ENCODE data around the gene COL6A1.
"Not testable (repeated sequence)": the region's sequence is repeated elsewhere in the genome, so short reads cannot be mapped to it uniquely, and the experiment has no call there.

Gene COL6A1

DNA sequence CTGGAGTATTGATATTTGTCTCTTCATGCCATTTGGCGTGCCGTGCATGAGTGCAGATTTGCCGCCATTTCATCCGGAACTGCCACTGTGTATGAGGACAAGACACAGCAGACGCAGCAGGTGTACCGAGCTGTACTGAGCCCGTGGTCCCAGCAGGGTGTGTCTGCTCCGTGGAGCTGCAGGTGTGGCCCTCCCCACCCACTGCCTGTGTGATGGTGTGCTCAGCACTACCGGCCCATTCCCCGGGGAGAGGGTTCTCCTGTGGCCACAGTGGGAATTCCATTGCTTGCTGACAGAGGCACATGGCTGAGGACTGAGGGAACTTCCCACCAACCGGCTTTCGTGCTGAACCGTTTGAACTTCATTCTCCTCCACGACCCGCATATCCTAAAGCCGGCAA is 34.3 kb upstream of the COL6A1 start:
- DNase-seq (ENCODE audit: low read depth): no peak

DNA sequence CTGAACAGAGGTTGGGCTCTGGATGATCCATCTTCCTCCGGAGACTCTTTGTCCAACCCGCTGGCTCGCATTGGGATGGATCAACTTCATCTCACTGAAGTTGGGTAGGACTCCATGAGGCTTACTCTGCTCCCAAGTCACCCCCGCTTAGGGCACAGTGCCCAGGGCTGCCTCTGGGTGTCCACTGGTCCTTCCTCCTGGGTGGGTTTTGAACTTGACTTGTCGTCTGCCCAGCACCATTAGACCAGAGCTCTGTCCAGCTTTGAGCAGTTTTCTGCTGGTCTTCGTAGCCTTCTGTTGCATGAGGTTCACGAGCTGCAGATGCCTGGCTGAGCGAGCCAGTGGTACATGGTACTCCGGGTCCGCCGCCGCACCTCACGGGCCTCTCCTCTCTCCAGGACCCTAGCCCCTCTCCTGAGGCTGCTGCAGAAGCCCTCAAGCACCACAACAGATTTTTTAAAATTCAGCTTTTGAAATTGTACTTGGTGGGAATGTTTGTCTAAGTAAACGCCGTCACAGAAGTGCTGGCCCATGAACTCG is 33.8 kb upstream of the COL6A1 start:
- DNase-seq (ENCODE audit: low read depth): no peak

- no peak for DNase-seq (ENCODE audit: low read depth)
Measured at GRCh38 chr21:45948576-45949141, 32.9 kb upstream of the COL6A1 start.

DNA sequence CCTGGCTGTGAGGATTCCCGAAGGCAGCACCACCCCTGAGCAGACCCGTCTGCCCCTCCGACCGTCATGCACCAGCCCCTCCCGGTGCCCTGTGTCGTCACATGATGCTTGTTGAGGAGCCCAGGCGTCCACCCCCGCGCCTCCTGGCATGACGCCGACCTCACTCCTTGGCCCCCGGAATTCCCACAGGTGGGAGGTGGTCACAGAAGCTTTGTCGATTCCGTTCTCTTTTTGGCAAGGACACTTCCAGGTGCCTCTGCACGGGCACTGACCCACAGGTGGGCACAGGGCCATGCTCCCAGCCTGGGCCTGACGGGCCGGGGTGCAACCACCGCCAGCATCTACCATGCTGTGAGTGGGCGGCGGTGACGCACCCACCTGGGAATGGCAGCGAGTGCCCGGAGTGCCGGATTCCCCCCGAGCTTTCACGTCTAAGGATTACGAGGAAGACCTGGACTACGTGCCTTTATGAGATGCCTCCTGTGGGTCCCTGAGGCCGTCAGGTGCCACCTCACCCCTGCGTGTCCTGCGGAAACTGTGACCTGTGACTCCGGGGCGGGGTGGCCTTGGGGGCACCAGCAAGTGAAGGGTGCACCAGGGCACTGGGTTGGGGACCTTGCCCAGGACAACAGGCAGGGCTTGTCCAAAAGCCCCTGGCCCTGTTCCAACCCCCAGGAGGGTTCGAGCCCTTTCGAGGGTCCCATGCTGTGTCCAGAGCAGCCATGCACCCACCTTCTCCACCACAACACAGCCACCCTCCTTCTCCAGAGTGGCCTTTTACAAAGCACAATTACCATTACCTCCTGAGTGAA is 31.4 kb upstream of the COL6A1 start:
- no peak for DNase-seq (ENCODE audit: low read depth)

GRCh38 chr21:45950740-45951515 is 30.6 kb upstream of the COL6A1 start:
- DNase-seq (ENCODE audit: low read depth): no peak

DNA sequence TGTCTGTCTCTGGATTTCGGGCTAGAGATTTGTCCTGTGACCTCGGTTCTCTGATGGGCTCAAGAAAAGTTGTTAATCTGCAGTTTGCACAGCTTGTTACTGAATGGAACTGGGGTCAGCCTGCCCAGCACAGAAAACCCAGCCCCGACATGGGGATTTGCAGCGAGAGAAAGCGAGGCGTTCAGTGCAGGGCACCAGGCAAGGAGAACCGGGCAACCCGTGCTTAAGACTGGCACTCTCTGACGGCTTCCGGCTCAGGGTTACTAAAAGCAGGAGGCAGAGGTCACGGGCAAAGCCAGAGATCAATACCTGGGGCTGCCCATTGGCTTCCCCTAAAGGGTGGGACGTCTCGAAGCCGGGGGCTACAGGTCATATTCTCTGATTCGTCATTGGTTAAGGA is 29.9 kb upstream of the COL6A1 start:
- no peak for DNase-seq (ENCODE audit: low read depth)

GRCh38 chr21:45952527-45952926 is 29.0 kb upstream of the COL6A1 start:
- DNase-seq (ENCODE audit: low read depth): not testable (repeated sequence)

GRCh38 chr21:45952974-45953373 is 28.6 kb upstream of the COL6A1 start:
- no peak for DNase-seq (ENCODE audit: low read depth)

GRCh38 chr21:45954261-45954660 is 27.3 kb upstream of the COL6A1 start:
- no peak for DNase-seq (ENCODE audit: low read depth)

DNA sequence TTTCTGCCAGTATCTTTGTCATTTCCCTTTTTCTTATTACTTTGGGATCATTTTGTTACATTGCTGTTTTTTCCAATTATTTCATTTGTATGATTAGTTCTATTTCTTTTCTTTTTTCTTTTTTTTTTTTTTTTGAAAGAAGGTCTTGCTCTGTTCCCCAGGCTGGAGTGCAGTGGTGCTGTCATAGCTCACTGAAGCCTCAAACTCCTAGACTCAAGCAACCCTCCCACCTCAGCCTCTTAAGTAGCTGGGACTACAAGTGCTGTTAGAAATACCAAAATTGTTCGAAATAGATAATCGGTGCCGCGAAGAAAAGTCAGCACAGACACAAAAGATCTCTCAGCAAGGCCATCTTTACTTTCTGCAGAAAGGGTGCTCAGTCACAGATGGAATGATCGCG is 26.6 kb upstream of the COL6A1 start:
- no peak for DNase-seq (ENCODE audit: low read depth)

DNA sequence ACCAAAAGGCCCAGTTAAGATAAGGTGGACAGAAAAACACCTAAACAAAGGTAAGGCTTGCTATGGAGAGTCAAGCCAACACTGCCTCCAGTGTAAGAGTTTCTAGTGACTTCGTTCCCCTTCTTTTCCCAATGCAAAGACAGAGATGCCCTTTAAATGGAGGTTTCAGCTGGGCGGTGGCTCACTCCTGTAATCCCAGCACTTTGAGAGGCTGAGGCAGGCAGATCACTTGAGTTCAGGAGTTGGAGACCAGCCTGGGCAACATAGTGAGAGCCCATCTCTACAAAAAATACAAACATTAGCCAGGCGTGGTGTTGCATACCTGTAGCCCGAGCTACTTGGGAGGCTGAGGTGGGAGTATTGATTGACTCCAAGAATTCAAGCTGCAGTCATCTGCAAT is 24.0 kb upstream of the COL6A1 start:
- DNase-seq (ENCODE audit: low read depth): no peak

DNA sequence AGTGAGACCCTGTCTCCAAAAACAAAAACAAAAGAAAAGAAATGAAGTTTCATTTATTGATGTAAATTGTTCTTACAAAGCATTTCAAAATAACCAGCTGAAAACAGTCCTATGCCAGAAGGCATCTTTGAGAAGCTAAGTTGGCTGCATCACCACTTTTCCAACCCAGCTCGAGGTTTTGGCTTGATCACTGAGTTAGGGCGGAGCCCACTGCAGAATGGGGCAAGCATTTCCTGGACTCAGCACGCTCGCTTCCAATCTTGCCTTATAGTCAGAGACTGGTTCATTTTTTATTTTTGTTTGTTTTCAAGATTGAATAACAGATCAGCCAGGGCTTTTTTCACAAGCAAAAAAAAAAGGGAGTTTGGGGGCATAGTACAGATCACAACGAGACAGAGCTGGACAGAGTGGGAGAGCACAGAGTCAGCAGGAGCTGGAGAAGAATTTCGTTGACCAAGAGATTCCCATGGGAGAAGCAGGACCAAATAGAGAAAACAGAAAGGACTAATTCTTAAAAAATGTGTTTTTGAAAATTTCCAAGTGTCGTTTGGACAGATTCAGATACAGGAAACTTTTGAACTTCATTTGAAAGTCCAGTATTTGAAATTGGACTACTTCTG is 23.5 kb upstream of the COL6A1 start:
- no peak for DNase-seq (ENCODE audit: low read depth)

DNA sequence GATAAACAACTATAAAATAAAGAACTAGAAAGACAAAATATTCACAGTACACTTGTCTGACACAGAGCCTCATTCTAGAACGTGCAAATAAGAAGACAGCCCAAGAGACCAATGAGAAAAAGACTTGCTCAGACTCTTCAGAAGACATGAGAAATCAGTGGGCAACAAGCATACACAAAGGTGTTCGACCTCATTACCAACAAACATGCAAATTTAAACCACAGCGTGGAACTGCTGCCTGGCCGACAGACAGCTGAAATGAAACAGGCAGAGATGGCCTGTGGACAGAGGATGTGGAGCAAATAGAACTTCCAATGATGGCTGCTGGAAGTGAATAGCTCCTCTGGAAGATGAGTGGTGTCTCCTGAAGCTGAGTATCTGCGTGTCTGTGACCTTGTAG is 22.4 kb upstream of the COL6A1 start:
- DNase-seq (ENCODE audit: low read depth): no peak

GRCh38 chr21:45959779-45960390 is 21.7 kb upstream of the COL6A1 start:
- no peak for DNase-seq (ENCODE audit: low read depth)

DNA sequence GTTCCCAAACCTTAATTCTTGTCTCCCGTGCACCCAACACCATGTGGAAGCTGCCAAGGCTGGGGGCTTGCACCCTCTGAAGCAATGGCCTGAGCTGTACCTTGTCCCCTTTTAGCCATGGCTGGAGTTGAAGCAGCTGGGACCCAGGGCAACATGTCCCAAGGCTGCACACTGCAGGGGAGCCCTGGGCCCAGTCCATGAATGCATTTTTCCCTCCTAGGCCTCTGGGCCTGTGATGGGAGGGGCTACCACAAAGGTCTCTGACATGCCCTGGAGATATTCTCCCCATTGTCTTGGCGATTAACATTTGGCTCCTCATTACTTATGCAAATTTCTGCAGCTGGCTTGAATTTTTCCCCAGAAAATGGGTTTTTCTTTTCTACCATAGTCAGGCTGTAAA is 20.2 kb upstream of the COL6A1 start:
- DNase-seq (ENCODE audit: low read depth): not testable (repeated sequence)

DNA sequence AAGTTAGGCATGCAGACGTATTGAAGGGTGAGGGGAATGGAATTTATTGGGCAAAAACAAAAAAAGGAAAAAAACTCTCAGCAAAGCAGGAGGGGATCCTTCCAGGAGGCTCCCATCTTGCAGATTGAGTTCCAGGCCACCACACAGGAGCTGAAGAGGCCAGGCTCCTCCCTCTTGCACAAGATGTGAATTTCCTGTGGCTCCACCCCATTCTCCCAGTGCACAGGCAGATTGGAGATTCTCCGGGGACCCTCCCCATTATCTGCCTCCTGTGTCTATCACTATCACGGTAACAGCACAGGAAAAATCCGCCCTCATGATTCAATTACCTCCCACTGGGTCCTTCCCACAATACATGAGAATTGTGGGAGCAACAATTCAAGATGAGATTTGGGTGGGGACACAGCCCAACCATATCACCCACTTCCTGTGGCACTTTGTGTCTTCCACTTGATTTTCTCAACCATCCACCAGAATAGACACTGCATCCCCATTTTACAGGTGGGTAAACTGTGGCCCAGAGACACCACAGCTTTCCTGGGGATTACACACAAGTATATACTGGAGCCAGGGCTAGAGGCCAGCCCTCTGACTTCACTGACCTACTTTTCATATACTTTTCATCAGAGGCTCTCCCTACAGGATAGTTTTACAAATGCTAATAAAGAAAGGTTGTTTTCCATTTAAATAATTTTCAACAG is 18.9 kb upstream of the COL6A1 start:
- no peak for DNase-seq (ENCODE audit: low read depth)

GRCh38 chr21:45963232-45963570 is 18.4 kb upstream of the COL6A1 start:
- no peak for DNase-seq (ENCODE audit: low read depth)

DNA sequence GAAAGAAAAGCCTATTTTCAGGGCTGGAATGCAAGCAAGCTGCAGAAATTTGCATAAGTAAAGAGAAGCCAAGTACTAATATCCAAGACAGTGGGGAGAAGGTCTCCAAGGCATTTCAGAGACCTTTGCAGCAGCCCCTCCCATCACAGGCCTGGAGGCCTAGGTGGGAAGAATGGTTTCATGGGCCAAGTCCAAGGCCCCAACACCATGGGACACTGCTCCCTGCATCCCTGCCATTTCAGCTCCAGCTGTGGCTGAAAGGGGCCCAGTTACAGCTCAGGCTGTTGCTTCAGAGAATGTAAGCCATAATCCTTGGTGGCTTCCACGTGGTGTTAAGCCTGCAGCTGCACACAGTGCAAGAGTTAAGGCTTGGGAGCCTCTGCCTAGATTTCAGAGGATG is 16.9 kb upstream of the COL6A1 start:
- no peak for DNase-seq (ENCODE audit: low read depth)

- DNase-seq (ENCODE audit: low read depth): no peak
Measured at GRCh38 chr21:45965084-45965809, 16.3 kb upstream of the COL6A1 start.

GRCh38 chr21:45966791-45967394 is 14.7 kb upstream of the COL6A1 start:
- DNase-seq (ENCODE audit: low read depth): no peak

Measured in HS-27A (cell line).